Erythroblast (primary cell): Measurements from ENCODE around the gene H2AZ2.

Source experiments
- GATA1 ChIP-seq: IDR thresholded peaks from 2 replicates; pipeline ENCODE4 v1.6.1; 2011; ENCODE audit warnings: low read depth, mild to moderate bottlenecking, control low read depth, low read length, moderate library complexity
- POLR2A ChIP-seq: IDR thresholded peaks from 2 replicates; pipeline ENCODE4 v1.6.1; 2011; ENCODE audit warnings: mild to moderate bottlenecking, low read length

GRCh38 chr7:44849885-44850544 lies 2.1 kb upstream of the H2AZ2 start:
- TF ChIP-seq POLR2A: no peak
- TF ChIP-seq GATA1: no peak
